HG02759 (cell line): ENCODE data around the gene ARHGDIG.
A peak's percentile ranks its signal among the peaks of the same experiment; 100 is the strongest.
"Not testable (repeated sequence)": the region's sequence is repeated elsewhere in the genome, so short reads cannot be mapped to it uniquely, and the experiment has no call there.

Experiments used
- ATAC-seq: cut with Tn5 transposase; IDR thresholded peaks from one replicate; pipeline ENCODE4 v1.9.1; 2021; ENCODE audit warnings: mild to moderate bottlenecking, moderate library complexity; ENCODE audit not compliant: unreplicated experiment

The ARHGDIG gene

GRCh38 chr16:280552-280951 is at the start of gene ARHGDIG:
ARHGDIG (plus strand) TSS chr16:280591; CDS start chr16:280681, 90 bp downstream.
- no peak for ATAC-seq

- no peak for ATAC-seq
These were observed 49.4 kb upstream of the ARHGDIG start for GRCh38 chr16:230949-231348.

- peak; percentile 88 for ATAC-seq
These were observed 45.7 kb upstream of the ARHGDIG start, which contains the start of gene FAM234A for GRCh38 chr16:234468-235305. FAM234A (plus strand) TSS chr16:234821; CDS start chr16:254414, 19,593 bp downstream.

- no peak for ATAC-seq
These were observed 40.5 kb upstream of the ARHGDIG start for GRCh38 chr16:239948-240277.

- ATAC-seq: no peak
These were observed 39.8 kb upstream of the ARHGDIG start for GRCh38 chr16:240559-240958.

GRCh38 chr16:242281-242680 is 38.1 kb upstream of the ARHGDIG start:
- ATAC-seq: no peak

- no peak for ATAC-seq
These were observed 37.0 kb upstream of the ARHGDIG start for GRCh38 chr16:243348-243747.

GRCh38 chr16:245105-245504 is 35.3 kb upstream of the ARHGDIG start:
- no peak for ATAC-seq

GRCh38 chr16:247027-247426 is 33.4 kb upstream of the ARHGDIG start:
- ATAC-seq: no peak

- no peak for ATAC-seq
These were observed 31.0 kb upstream of the ARHGDIG start for GRCh38 chr16:249431-249830.

- ATAC-seq: no peak
These were observed 27.7 kb upstream of the ARHGDIG start for GRCh38 chr16:252366-253337.

- no peak for ATAC-seq
These were observed 26.6 kb upstream of the ARHGDIG start for GRCh38 chr16:253833-254232.

- ATAC-seq: no peak
These were observed 25.9 kb upstream of the ARHGDIG start for GRCh38 chr16:254461-254860.

GRCh38 chr16:255183-255582 is 25.2 kb upstream of the ARHGDIG start:
- ATAC-seq: no peak

- ATAC-seq: not testable (repeated sequence)
These were observed 22.3 kb upstream of the ARHGDIG start for GRCh38 chr16:258091-258490.

- ATAC-seq: no peak
These were observed 21.2 kb upstream of the ARHGDIG start for GRCh38 chr16:259226-259625.

- no peak for ATAC-seq
These were observed 20.6 kb upstream of the ARHGDIG start for GRCh38 chr16:259814-260253.

- ATAC-seq: no peak
These were observed 20.1 kb upstream of the ARHGDIG start for GRCh38 chr16:260326-260725.

- no peak for ATAC-seq
These were observed 19.2 kb upstream of the ARHGDIG start for GRCh38 chr16:261031-261691.

GRCh38 chr16:262121-262745 is 18.2 kb upstream of the ARHGDIG start:
- no peak for ATAC-seq
